Stimulated activated CD4-positive, alpha-beta T cell treated with anti-CD3 and anti-CD28 coated beads, Interleukin-12 subunit alpha, Interleukin-12 subunit beta, amount 100 ng/mL, for 24 hours (primary cell): ENCODE results near the gene NAV2.

ENCODE experiments used
- DNase-seq, 2 experiments: peaks; one replicate each; pipeline ENCODE4 v3.0.0-alpha.2; 2020; ENCODE audit warnings: low read depth in 2 of 2

The NAV2 gene

GRCh38 chr11:20020716-20021115 lies 308.1 kb downstream of the NAV2 start:
- DNase-seq, result no peak

- no peak for DNase-seq
Observed at GRCh38 chr11:20021212-20021611, 308.6 kb downstream of the NAV2 start.

- DNase-seq, result no peak
Observed at GRCh38 chr11:20021771-20022362, 309.2 kb downstream of the NAV2 start.

- DNase-seq, result no peak
Observed at GRCh38 chr11:20022363-20023081, 309.9 kb downstream of the NAV2 start.

- DNase-seq, result no peak
Observed at GRCh38 chr11:20023082-20023426, 310.4 kb downstream of the NAV2 start.

- no peak for DNase-seq
Observed at GRCh38 chr11:20024172-20024935, 311.7 kb downstream of the NAV2 start.

GRCh38 chr11:20025332-20025840 lies 312.7 kb downstream of the NAV2 start:
- DNase-seq, result no peak

- no peak for DNase-seq
Observed at GRCh38 chr11:20026629-20027555, 314.3 kb downstream of the NAV2 start.

GRCh38 chr11:20027556-20028013 lies 314.9 kb downstream of the NAV2 start:
- DNase-seq, result no peak

GRCh38 chr11:20029193-20029592 lies 316.6 kb downstream of the NAV2 start:
- no peak for DNase-seq

GRCh38 chr11:20030472-20030871 lies 317.8 kb downstream of the NAV2 start:
- no peak for DNase-seq

GRCh38 chr11:20031155-20032001 lies 318.7 kb downstream of the NAV2 start:
- DNase-seq, result no peak

- no peak for DNase-seq
Observed at GRCh38 chr11:20032127-20032526, 319.5 kb downstream of the NAV2 start.

GRCh38 chr11:20032577-20033260 lies 320.1 kb downstream of the NAV2 start:
- no peak for DNase-seq

- no peak for DNase-seq
Observed at GRCh38 chr11:20033806-20034205, 321.2 kb downstream of the NAV2 start.

GRCh38 chr11:20034941-20035340 lies 322.3 kb downstream of the NAV2 start:
- no peak for DNase-seq

- no peak for DNase-seq
Observed at GRCh38 chr11:20035375-20035700, 322.7 kb downstream of the NAV2 start.

GRCh38 chr11:20035701-20036601 lies 323.3 kb downstream of the NAV2 start:
- no peak for DNase-seq
